ENCODE data around the gene OXER1.
A peak's percentile ranks its signal among the peaks of the same experiment; 100 is the strongest.

OXER1 gene

GRCh38 chr2:42799881-42800280 lies 35.9 kb upstream of the OXER1 start:
- H3K4me1 Mint-ChIP-seq, result peaks cover 22% of the 10 kb centered on the region
- H3K4me3 Mint-ChIP-seq, result no peak overlapping the region
- no peaks in the 10 kb centered on the region for H3K9me3 Mint-ChIP-seq
- no peak overlapping the region for H3K27ac Mint-ChIP-seq
- H3K27me3 Mint-ChIP-seq, result no peaks in the 10 kb centered on the region
- no peak for ATAC-seq
- no peaks in the 10 kb centered on the region for H3K36me3 Mint-ChIP-seq (ENCODE audit: low read depth)
- no peak for DNase-seq

DNA sequence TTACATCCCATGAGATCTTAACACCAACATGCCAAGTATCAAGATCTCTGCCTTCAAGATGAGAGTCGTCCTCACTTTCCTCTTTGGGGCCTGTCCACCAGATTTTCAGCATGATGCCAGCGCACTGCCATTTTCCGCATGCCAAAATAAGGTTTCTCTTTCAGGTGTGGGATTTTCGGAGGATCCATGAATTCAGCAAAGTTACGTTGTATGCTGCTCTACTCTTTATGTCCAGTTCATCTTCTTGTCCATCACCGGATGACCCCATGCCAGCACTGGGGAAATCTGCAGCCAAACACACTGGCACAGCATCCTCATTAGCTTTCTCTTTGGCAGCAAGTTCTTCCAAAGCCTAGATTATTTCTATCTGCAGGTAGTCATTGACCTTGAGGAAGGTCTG lies 33.3 kb upstream of the OXER1 start:
- Mint-ChIP-seq H3K27me3 (peaks cover 10% of the 10 kb centered on the region), H3K4me1 (peaks cover 37% of the 10 kb centered on the region), H3K36me3 (ENCODE audit: low read depth) (no peaks in the 10 kb centered on the region), H3K4me3 (no peak overlapping the region), H3K9me3 (no peaks in the 10 kb centered on the region), H3K27ac (no peak overlapping the region)
- no peak for DNase-seq
- ATAC-seq, result no peak

DNA sequence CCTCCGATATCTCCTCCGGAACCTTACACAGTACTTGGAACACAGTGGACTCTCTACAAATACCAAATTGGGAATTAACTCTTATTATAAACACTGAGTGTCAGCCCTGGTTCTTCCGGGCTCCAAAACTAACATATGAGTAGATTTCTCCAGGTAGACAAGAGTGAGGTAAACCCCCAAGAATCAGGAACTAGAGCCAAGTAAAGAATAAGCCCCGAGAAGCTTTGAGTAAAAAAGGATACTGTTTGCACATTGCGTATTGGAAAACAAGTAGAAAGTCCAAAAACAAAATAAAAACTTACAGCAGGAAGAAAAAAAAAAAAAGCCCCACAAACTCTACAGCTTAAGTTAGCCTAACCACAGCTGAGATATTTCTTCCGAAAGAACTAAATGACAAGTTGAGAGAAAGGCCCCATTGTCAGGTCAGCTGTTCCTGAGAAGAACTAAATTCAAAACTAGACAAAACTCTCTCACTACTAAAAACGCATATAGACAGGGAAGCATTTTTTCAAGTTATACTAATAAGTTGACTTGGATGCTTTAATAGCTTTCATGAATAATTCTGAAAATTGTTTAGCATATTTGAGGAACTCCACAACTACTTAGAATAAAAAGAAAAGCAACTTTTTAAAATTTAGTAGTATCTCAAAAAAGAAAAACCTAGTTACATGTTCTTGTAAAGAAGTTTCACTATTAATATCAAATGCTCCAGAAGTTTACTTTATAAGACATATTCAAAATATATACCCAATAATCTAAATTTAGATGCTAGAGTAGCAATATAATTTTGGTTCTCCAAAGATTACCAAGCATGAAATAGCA lies 32.7 kb upstream of the OXER1 start:
- peaks cover 42% of the 10 kb centered on the region for H3K4me1 Mint-ChIP-seq
- no peak overlapping the region for H3K4me3 Mint-ChIP-seq
- peaks cover 16% of the 10 kb centered on the region for H3K27me3 Mint-ChIP-seq
- DNase-seq (no peak), ATAC-seq (peak; percentile 45)
- no peaks in the 10 kb centered on the region for H3K36me3 Mint-ChIP-seq (ENCODE audit: low read depth)
- H3K9me3 Mint-ChIP-seq, result no peaks in the 10 kb centered on the region
- H3K27ac Mint-ChIP-seq, result peak overlapping the region; percentile 57

DNA sequence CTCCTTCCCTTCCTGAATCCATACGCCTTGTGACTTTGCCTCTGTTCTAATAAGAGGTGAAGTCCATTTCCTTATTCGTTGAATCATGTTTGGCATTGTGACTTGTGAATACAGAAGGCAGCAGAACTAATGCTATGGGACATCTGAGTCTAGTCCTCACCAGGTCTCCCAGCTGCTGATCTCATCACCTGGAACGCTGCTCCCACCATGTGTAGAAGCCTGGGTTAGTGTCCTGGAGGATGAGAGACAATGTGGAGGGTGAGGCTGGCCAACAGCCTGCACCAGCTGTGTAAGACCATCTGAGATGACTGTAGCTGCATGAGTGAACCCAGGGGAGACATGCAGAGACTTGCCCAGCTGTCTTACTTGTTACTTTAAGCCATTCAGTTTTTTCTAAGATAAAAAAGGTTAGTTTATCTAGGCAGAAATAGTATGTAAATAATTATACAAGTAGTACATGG lies 31.9 kb upstream of the OXER1 start:
- Mint-ChIP-seq H3K9me3 (no peaks in the 10 kb centered on the region), H3K27me3 (peaks cover 24% of the 10 kb centered on the region), H3K36me3 (ENCODE audit: low read depth) (no peaks in the 10 kb centered on the region), H3K4me1 (peaks cover 47% of the 10 kb centered on the region), H3K4me3 (no peak overlapping the region), H3K27ac (peak overlapping the region; percentile 11)
- no peak for DNase-seq
- no peak for ATAC-seq

DNA sequence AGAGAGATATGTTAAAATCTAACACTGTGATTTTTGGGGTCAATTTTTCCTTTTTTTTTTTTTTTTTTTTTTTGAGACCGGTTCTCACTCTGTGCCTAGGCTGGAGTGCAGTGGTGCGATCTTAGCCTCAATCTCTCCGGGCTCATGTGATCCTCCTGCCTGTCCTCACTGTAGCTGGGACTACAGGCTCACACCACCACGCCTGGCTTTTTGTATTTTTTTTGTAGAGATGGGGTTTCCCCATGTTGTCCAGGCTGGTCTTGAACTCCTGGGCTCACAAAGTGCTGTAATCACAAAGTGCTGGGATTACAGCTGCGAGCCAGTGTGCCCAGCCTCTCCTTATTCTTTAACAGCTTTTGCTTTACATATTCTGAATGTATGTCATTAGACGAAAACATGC lies 31.3 kb upstream of the OXER1 start:
- Mint-ChIP-seq H3K4me3 (no peak overlapping the region), H3K4me1 (peaks cover 43% of the 10 kb centered on the region), H3K27me3 (peaks cover 30% of the 10 kb centered on the region), H3K9me3 (no peaks in the 10 kb centered on the region), H3K27ac (no peak overlapping the region), H3K36me3 (ENCODE audit: low read depth) (no peaks in the 10 kb centered on the region)
- ATAC-seq (no peak), DNase-seq (no peak)

GRCh38 chr2:42794271-42795046 lies 30.5 kb upstream of the OXER1 start:
- ATAC-seq, result no peak
- H3K9me3 Mint-ChIP-seq, result no peaks in the 10 kb centered on the region
- H3K4me3 Mint-ChIP-seq, result no peak overlapping the region

DNA sequence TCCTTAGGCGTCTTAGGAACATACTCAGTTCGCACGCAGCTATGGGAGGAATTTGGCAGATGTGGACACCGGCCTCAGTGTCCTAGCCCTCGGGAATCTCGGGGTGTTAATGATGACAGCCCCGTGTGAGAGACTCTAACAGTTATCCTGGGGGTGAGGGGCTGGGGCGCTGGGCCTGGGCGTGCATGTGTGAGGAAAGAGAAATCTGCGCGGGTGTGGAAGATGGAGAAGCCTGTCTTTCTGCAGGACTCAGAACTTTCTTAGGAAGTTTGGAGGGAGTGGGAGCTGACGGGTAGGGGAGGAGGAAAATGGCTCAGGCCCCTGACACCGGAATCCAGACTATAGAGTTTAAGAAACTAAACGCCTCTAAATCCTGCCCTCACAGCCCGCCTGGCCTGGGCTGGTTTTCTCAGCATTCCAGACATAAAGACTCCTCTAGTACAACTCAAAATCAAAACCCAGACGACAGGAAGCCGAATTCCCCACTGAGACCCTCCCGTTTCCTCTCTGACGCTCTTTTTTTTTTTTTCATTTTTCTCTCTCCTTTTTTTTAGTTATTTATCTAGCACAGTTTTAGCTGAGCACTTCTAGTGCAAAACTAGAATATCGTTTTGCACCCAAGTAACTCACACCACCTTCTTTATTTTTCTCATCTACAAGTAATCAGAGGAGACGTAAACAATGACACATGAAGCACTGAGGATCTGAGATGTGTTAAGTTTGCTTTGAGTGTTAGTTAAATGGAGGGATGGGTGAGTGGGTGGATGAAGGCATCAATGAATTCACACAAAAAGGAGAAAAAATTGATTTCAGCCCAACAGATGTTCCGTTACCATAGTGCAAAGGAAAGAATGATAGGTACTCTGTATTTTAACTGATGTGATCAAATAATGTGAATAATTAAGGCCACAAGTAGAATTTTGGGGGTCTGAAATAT lies 29.7 kb upstream of the OXER1 start:
- Mint-ChIP-seq H3K4me1 (peaks cover 43% of the 10 kb centered on the region), H3K36me3 (ENCODE audit: low read depth) (no peaks in the 10 kb centered on the region), H3K9me3 (no peaks in the 10 kb centered on the region), H3K27ac (peak overlapping the region; percentile 9), H3K27me3 (peaks cover 35% of the 10 kb centered on the region), H3K4me3 (peak overlapping the region; percentile 59)
- no peak for ATAC-seq
- DNase-seq, result no peak

More at GRCh38 chr2:42794271-42795046, 30.5 kb upstream of the OXER1 start:
- Mint-ChIP-seq H3K27ac (no peak overlapping the region), H3K27me3 (peaks cover 35% of the 10 kb centered on the region), H3K36me3 (ENCODE audit: low read depth) (no peaks in the 10 kb centered on the region), H3K4me1 (peaks cover 43% of the 10 kb centered on the region)
- no peak for DNase-seq

DNA sequence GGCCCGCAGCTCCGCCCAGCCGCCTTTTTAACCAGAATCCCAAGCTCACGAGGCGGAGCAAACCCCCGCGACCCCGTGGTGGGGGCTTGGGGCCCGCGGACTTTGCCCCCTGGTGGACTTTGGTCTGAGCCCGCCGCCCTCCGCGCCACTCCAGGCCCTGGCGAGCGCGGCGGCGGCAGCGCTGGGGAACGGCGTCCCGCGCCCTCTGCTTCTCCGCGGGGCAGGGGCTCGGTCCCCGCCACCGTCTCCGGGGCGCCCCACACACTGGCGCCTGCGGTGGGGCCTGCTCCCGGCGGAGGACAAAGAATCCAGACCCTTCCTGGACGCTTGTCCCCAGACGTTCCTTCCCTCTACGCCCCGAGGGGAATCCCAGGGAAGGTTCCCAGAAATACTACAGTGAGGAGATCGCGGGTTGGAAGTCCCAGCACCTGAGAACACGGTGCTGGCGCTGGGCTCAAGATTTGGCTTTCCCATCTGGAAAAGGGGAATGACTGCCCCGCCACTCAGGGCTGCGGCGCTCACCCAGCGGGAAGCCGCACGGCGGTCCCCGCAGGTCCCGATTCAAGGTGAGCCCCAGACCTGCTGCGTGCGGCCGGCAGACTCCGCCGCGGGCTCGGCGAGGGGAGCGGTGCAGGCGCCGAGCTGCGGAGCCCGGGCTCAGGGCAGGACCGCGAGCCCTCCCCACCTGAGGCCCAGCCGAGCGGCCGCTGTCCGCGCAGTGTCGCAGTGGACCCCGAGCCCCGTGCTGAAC lies 28.8 kb upstream of the OXER1 start, which contains the start of gene HAAO:
Gene HAAO, minus strand, starts transcription at position 1 of the 751 bp plus-strand sequence. CDS start 47 bp downstream, outside the sequence.
- Mint-ChIP-seq H3K9me3 (no peaks in the 10 kb centered on the region), H3K4me1 (peaks cover 45% of the 10 kb centered on the region), H3K36me3 (ENCODE audit: low read depth) (no peaks in the 10 kb centered on the region), H3K27me3 (peaks cover 35% of the 10 kb centered on the region), H3K27ac (peak within 1 kb of the TSS; percentile 82), H3K4me3 (peak within 1 kb of the TSS; percentile 78)
- peak; percentile 20 for ATAC-seq
- DNase-seq, result peak; percentile 20

- H3K27me3 Mint-ChIP-seq, result peaks cover 36% of the 10 kb centered on the region
- H3K36me3 Mint-ChIP-seq (ENCODE audit: low read depth), result no peaks in the 10 kb centered on the region
- DNase-seq, result no peak
- peaks cover 48% of the 10 kb centered on the region for H3K4me1 Mint-ChIP-seq
- H3K27ac Mint-ChIP-seq, result peak overlapping the region; percentile 82
- H3K9me3 Mint-ChIP-seq, result no peaks in the 10 kb centered on the region
- ATAC-seq, result no peak
- peak overlapping the region; percentile 78 for H3K4me3 Mint-ChIP-seq
Measured at GRCh38 chr2:42792087-42792582, 28.2 kb upstream of the OXER1 start.

- H3K4me1 Mint-ChIP-seq, result peaks cover 46% of the 10 kb centered on the region
- H3K27me3 Mint-ChIP-seq, result peaks cover 38% of the 10 kb centered on the region
- H3K4me3 Mint-ChIP-seq, result peak overlapping the region; percentile 78
- H3K27ac Mint-ChIP-seq, result no peak overlapping the region
- DNase-seq (no peak), ATAC-seq (no peak)
- no peaks in the 10 kb centered on the region for H3K9me3 Mint-ChIP-seq
- H3K36me3 Mint-ChIP-seq (ENCODE audit: low read depth), result no peaks in the 10 kb centered on the region
Measured at GRCh38 chr2:42791606-42792005, 27.7 kb upstream of the OXER1 start.

DNA sequence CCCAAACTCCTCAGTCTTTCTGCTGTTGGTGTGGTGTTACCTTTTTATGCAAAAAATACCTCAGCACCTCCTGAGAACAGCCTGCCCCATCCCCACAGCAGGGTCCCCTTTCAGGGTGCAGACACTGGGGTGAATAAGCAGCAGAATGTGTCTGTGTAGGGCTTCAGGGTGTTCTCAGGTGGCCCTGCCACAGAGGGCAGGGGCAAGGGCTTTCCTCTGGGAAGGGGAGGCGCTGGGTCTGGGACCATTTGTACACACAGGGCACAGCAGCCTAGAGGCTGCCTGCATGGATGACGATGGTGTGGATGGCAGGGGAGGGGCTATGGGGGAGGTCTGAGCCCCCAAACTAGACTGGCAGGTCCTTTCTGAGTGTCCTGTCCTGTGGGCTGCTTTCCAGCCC lies 25.8 kb upstream of the OXER1 start:
- Mint-ChIP-seq H3K27ac (no peak overlapping the region), H3K36me3 (ENCODE audit: low read depth) (no peaks in the 10 kb centered on the region), H3K4me1 (peaks cover 31% of the 10 kb centered on the region), H3K27me3 (peaks cover 38% of the 10 kb centered on the region), H3K9me3 (no peaks in the 10 kb centered on the region), H3K4me3 (no peak overlapping the region)
- DNase-seq (no peak), ATAC-seq (no peak)

DNA sequence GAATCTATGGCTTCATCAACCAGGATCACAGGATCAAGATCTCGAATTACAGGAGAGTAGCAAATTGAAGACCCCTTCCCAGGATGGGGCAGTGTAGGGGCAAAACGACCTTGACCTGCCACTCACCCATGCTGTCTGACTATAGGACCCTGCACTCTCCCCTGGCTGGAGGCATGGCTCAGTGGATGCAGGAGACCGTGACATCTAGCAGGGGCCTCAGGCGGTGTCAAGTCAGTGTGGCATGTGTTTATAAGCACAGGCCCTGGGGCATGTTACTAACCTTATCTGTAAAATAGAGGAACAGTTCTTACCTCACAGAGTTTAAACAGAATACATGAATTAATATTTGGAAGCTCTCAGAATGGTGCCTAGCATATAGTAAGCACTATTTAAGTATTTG lies 24.9 kb upstream of the OXER1 start:
- H3K27me3 Mint-ChIP-seq, result peaks cover 34% of the 10 kb centered on the region
- H3K9me3 Mint-ChIP-seq, result no peaks in the 10 kb centered on the region
- no peaks in the 10 kb centered on the region for H3K36me3 Mint-ChIP-seq (ENCODE audit: low read depth)
- no peak overlapping the region for H3K27ac Mint-ChIP-seq
- ATAC-seq, result no peak
- peaks cover 25% of the 10 kb centered on the region for H3K4me1 Mint-ChIP-seq
- no peak overlapping the region for H3K4me3 Mint-ChIP-seq
- DNase-seq, result no peak

- DNase-seq, result no peak
Measured at GRCh38 chr2:42788478-42788793, 24.5 kb upstream of the OXER1 start.

More at GRCh38 chr2:42788478-42788793, 24.5 kb upstream of the OXER1 start:
- Mint-ChIP-seq H3K27ac (no peak overlapping the region), H3K4me3 (no peak overlapping the region), H3K4me1 (peaks cover 20% of the 10 kb centered on the region), H3K9me3 (no peaks in the 10 kb centered on the region), H3K27me3 (peaks cover 30% of the 10 kb centered on the region), H3K36me3 (ENCODE audit: low read depth) (no peaks in the 10 kb centered on the region)
- no peak for ATAC-seq
